Measurements from ENCODE around the gene MPPED2. TPM values are rescaled to one million over a fixed set of nuclear protein-coding genes. Genes with fewer than 3 reads are reported as not detected.

The MPPED2 gene
- total RNA-seq, 1 experiment from 2014 or later: not detected

DNA sequence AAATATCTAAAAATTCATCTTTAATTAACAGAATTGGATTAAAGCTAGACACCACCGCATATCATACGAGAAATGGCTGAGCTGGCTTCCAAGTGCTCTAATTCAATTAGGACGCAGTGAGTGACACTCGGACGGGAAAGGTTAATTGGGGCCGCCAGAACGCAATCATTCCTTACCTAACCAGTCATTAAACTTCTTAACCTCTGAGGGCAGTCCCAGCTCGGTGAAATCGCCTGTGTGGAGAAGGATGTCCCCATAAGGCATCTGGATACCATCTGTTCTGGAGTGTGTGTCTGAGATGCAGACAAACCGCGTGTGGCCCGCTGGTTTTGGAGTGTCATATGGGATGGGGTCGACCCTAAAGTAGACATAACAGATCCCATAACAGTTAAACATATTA is 50.3 kb downstream of the MPPED2 start:
- no peak for DNase-seq (ENCODE audit: extremely low read depth, low read depth)

GRCh38 chr11:30533445-30533947 is 52.7 kb downstream of the MPPED2 start:
- no peak for DNase-seq (ENCODE audit: extremely low read depth, low read depth)

DNA sequence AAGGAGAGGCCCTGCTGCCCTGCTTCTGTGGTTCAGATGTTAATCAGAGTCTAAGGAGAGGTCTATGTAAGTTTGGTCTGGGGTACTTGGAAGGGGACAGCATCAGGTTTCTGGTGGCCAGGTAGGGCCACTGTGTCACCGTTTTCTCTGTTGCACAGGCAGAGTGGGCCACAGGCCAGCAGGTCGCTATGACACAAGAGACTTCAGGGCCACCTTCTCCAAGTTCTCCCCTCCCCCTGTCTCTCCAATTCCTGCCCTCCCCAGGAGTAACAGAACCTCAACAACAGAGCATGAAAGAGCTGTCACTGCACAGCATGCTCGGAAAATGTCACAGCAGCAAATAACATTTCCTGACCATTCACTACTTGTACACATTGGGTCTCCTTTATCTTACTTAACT is 58.6 kb downstream of the MPPED2 start:
- DNase-seq (ENCODE audit: extremely low read depth, low read depth): no peak

DNA sequence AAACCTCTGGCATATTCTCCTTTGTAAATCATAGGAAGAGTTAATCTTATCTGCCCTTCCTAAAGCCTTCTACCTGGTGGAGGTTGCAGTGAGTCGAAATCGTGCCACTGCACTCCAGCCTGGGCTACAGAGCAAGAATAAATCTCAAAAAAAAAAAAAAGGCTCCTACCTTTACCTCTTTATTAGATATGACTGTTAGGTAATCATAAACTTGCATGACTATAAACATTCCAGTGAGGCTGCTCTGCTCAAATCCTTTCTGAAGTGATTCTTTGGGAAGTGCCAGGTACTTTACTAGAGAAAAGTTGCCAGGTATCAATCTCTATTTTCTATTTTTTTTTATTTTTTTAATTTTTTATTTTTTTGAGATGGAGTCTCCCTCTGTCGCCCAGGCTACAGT is 59.6 kb downstream of the MPPED2 start:
- DNase-seq (ENCODE audit: extremely low read depth, low read depth): no peak

- DNase-seq (ENCODE audit: extremely low read depth, low read depth): no peak
These were observed 63.5 kb downstream of the MPPED2 start for GRCh38 chr11:30522536-30523243.

DNA sequence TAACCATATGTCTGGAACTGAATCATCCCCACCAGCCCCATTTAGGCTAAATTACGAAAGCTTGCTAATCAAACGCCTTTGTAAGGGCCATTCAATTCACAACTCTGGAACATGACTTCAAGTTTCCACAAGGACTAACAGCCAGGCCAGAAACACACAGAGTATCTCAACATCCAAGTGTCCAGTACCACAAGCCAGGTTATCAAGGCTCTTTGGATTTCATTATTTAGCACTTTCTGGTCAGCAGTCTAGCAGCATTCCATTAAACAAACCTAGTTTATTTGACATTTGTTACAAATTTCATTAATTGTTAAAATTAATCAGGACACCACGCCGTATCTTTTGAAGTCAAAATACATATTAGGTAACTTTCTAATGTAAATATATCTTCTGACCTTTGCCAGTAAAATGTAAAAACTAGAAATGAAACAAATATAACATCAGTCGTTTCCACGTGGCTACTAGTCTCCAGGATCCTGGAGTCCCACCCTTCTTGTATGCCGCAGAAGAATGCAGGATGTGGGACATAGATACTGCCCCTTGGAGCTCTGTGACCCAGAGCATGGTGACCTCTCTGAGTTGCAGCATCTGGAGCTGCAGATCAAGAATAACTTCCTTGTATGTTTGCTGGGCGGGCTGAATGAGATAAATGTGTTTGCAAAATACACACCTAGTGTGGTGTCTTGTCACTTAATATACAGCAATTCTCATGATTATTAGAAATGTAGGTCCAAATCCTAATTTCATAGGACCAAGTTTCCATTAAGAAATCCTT is 64.7 kb downstream of the MPPED2 start:
- no peak for DNase-seq (ENCODE audit: extremely low read depth, low read depth)

DNA sequence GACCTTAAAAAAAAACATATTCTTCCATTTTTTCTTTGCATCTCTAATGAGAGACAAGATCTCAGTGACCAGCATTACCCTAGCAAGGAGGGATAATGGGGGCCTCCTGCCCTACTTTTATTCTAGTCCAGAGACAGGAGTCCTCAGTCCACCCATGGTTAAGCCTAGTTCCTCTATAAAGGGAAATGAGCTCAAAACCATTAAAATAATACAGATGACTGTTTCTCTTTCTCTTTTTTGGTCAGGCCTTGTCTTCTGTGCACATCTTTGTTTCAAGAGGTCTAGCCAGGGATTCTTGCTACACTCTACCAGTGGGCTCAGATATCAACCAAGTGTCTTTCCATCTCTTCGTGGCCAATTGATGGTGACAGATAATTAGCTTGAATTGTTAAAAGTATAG is 73.1 kb downstream of the MPPED2 start:
- DNase-seq (ENCODE audit: extremely low read depth, low read depth): no peak

- no peak for DNase-seq (ENCODE audit: extremely low read depth, low read depth)
These were observed 74.7 kb downstream of the MPPED2 start for GRCh38 chr11:30511408-30511807.

GRCh38 chr11:30510750-30511149 is 75.4 kb downstream of the MPPED2 start:
- no peak for DNase-seq (ENCODE audit: extremely low read depth, low read depth)

DNA sequence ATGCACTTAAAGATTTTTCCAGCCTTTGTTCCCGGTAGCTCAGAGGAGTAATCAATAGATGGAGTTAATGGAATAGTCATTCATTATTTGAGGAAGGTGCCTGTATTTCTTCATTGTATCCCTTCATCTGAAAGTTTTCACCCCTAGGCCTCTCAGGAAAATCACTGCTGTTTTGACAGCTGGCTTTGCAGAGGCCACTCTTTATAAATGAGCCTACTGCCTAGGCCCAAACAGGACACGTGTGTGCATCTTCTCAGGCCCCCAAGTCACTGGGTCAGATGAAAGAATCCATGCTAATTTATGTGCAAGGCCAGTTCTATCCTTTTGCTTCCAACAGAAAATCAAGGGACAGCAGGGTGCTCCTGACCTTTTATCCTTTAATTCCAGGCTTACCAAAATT is 76.8 kb downstream of the MPPED2 start:
- no peak for DNase-seq (ENCODE audit: extremely low read depth, low read depth)

DNA sequence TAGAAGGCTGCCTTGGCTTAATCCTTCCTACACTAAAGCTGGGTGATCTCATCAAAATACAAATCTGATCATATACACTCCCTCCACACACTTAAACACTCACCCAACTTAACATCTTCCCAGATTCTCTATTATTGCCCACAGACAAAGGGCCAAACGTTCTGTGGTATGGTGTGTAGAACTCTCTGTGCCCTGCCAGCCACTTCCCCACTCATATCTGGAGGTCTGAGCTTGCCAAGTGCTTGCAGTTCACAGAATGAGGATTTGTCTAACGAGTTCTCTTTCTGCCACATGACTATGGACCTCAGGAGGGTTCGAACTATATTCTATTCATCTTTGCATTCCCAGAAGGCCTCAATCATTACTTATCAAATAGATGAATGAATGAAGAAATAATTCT is 77.6 kb downstream of the MPPED2 start:
- no peak for DNase-seq (ENCODE audit: extremely low read depth, low read depth)

GRCh38 chr11:30505603-30506002 is 80.5 kb downstream of the MPPED2 start:
- DNase-seq (ENCODE audit: extremely low read depth, low read depth): no peak

DNA sequence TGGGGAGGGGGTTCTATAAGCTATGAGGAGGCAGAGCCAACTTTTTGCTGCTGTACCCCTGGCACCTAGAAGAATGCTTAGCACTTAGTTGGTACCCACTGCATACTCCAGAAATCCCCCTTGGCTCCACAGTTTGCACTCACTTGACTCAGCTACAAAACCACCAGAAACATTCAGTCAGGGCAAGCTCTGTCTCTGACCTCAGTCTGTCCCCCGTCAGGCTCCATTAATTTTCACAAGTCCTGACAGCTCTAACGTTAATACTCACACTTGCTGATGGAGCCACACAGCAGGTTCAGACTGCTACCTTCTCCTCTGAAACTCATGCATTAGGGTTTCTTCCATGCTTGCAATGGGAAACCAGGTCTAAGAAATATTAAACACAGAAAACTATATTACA is 81.7 kb downstream of the MPPED2 start:
- no peak for DNase-seq (ENCODE audit: extremely low read depth, low read depth)

DNA sequence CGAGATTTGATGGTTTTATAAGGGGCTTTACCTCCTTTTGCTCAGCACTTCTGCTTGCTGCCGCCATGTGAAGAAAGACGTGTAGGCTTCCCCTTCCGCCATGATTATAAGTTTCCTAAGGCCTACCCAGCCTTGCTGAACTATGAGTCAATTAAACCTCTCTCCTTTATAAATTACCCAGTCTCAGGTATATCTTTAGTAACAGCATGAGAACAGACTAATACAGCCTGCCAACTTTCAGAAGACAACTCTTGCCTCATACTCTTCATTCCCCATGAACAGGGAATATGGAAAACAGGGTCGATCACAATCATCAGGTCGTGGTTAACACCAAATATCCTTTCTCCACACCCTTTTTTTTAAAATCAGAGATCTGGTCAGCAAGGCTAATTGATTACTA is 83.0 kb downstream of the MPPED2 start:
- DNase-seq (ENCODE audit: extremely low read depth, low read depth): no peak

GRCh38 chr11:30502305-30502704 is 83.8 kb downstream of the MPPED2 start:
- DNase-seq (ENCODE audit: extremely low read depth, low read depth): no peak

DNA sequence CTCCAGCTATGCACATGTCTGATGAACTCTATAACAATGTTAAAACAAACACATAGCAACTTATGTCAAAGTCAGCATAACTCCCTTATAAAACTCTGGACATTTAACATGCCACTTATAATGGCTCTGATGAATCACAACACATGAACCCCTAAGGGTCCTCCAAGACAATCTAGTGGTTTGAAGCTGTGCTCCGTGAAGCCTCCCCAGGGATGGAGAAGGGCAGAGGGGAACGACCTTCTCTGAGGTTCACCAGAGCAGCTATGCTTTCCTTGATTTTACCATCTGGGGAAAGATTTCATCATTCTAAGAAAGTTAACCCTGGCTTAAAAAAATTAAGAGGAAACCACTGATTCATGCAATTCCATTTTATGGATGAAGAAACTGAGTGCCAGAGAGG is 84.4 kb downstream of the MPPED2 start:
- no peak for DNase-seq (ENCODE audit: extremely low read depth, low read depth)

DNA sequence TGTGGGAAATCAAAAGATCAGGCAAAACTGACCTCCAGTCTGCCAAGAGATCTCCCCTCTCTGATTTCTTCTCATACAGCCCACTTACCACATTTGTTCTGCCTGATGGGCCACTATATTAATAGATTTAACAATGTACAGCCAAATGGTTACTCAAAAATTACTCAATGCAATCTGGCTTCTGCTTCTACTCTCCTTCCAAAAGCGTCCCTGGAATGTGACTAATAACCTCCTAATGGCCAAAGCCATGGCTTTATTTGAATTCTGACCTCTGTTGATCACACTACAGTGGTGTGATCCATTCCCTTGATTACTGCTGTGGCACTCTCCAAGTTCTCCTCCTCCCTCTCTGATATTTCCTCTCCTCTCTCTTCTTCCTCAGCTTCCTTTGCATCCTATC is 86.2 kb downstream of the MPPED2 start:
- no peak for DNase-seq (ENCODE audit: extremely low read depth, low read depth)

GRCh38 chr11:30497600-30497999 is 88.6 kb downstream of the MPPED2 start:
- DNase-seq (ENCODE audit: extremely low read depth, low read depth): no peak

- DNase-seq (ENCODE audit: extremely low read depth, low read depth): no peak
These were observed 89.2 kb downstream of the MPPED2 start for GRCh38 chr11:30496935-30497334.

DNA sequence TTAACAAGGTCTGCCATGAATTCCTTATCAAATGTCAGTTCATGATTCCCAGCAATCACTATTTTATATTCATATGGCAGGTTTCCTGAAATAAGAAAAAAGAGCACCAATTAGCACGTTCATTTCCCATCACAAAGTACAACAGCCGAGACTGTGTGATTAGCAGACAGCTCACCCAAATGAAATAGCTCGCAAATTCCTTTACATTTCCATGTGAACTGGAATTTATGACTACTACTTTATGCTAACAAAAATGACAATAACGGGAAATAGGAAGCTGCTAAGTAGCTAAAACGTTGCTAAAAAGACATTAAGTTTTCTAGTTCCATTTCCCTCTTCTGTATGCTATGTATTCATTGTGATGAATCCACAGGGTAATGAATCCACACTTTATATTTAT is 90.7 kb downstream of the MPPED2 start:
- DNase-seq (ENCODE audit: extremely low read depth, low read depth): no peak

DNA sequence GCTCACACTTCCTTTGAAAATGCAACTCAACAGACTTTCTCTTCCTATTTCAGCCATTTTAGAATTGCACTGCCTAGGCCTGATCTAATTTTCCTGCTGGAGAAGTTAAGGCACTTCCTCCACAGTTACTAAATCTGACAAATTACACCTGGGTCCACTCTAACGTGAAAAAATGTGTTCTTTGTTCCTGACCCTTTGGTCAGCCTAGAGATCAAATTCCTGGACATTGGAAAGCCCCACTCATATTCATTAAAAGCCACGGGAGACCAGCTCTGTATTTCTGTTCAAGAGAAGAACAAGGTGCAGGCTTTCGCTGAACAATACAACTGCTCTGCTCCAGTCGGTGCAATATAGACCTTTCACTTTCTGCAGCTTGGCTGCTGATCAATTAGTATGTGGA is 96.6 kb downstream of the MPPED2 start:
- no peak for DNase-seq (ENCODE audit: extremely low read depth, low read depth)

GRCh38 chr11:30489076-30489475 is 97.1 kb downstream of the MPPED2 start:
- no peak for DNase-seq (ENCODE audit: extremely low read depth, low read depth)
